ENCODE measurements around the gene GJB4.
"Not testable (repeated sequence)": the region's sequence is repeated elsewhere in the genome, so short reads cannot be mapped to it uniquely, and the experiment has no call there.

Gene GJB4

DNA sequence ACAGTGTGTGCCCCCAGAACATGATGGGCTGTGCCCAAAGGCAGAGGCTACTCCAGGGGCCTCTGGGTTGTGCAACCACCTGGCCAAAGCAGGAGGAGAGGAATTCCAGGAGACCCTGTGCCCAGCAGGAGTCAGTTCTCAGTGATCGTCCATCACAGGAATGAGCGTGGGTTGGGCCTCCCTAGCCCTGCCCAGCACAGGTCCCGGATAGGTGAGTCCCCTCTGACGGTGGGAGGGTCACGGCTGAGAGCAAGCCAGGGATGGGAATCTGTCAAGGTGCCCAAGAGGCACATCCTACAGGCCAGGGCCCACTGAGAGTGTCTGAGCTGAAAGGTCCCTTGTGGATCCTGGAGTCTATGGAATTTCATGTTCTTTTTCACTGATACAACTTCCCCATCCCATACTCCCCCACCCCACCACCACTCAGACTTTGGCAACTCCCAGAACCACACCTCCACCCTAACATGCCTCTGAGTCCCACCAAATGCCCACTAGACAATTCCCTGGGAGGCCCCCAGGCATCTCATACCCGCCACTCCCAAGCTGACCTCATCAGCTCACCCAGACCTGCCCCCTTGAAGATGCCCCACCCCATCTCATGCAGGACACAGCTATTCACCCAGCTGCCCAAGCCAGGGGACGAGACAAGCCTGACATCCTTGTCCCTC lies 3.1 kb downstream of the GJB4 start:
- TF ChIP-seq, protein P1, sequence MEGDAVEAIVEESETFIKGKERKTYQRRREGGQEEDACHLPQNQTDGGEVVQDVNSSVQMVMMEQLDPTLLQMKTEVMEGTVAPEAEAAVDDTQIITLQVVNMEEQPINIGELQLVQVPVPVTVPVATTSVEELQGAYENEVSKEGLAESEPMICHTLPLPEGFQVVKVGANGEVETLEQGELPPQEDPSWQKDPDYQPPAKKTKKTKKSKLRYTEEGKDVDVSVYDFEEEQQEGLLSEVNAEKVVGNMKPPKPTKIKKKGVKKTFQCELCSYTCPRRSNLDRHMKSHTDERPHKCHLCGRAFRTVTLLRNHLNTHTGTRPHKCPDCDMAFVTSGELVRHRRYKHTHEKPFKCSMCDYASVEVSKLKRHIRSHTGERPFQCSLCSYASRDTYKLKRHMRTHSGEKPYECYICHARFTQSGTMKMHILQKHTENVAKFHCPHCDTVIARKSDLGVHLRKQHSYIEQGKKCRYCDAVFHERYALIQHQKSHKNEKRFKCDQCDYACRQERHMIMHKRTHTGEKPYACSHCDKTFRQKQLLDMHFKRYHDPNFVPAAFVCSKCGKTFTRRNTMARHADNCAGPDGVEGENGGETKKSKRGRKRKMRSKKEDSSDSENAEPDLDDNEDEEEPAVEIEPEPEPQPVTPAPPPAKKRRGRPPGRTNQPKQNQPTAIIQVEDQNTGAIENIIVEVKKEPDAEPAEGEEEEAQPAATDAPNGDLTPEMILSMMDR (IDR thresholded peaks at IDR 0.05; ENCODE audit: insufficient read depth, low read depth, low read length, missing control alignments) = no peak
- no peak overlapping the region for H3K4me3 ChIP-seq (ENCODE audit: low read depth, low read length)
- no peak for DNase-seq (ENCODE audit: low read depth)

DNA sequence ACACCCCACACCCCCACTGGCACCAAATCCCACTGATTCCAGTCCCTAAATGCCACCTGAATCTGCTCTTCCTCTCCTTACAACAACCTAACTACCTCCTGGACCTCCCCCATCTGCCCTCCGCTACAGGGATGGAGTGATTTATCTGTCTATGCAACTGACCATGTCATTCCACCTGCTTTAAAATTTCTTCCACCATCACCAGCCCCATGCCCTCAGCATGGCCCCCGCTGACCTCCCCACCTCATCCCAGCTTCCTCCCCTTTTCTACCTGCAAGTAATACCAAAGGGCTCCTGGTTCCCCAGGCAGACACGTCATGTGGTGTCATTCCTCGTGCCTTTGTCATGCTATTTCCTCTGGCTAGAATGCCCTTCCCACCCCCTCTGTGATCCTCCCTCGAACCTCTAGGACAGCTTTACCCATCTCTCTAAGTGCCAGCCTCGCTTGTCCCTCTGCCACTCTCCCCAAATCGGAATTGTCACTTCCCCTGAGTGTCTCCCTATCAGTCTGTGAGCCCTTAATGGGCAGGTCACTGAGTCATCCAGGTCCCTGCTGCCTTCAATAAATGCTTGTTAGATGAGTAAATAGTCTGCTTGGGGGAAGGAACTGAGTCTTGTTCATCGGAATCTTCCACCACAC lies 3.7 kb downstream of the GJB4 start:
- no peak for DNase-seq (ENCODE audit: low read depth)
- TF ChIP-seq, protein P1 (IDR thresholded peaks at IDR 0.05; ENCODE audit: insufficient read depth, low read depth, low read length, missing control alignments) = no peak

DNA sequence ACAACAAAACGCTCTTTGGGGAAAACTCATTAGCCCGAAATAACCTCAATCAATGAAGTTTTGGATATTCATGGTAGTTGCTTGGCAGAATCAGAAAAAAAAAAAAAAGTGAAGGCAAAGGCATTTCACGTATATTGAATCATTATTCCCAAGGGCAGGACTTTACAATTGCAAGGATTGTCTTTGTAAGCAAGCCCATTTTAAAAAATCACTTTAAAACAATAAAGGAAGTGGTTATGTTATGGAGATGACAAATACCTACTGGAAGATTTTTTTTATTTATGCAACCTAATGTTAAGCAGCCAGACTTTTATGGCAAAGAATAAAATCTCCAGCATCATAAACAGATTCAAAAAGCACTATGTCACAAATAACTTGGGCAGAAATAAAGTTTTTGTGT lies 9.3 kb downstream of the GJB4 start:
- no peak overlapping the region for H3K4me3 ChIP-seq (ENCODE audit: low read depth, low read length)
- DNase-seq (ENCODE audit: low read depth) = no peak
- TF ChIP-seq, protein P1 (IDR thresholded peaks at IDR 0.05; ENCODE audit: insufficient read depth, low read depth, low read length, missing control alignments) = no peak

More for the DNA sequence above, 3.7 kb downstream of the GJB4 start:
- no peak overlapping the region for H3K4me3 ChIP-seq (ENCODE audit: low read depth, low read length)

DNA sequence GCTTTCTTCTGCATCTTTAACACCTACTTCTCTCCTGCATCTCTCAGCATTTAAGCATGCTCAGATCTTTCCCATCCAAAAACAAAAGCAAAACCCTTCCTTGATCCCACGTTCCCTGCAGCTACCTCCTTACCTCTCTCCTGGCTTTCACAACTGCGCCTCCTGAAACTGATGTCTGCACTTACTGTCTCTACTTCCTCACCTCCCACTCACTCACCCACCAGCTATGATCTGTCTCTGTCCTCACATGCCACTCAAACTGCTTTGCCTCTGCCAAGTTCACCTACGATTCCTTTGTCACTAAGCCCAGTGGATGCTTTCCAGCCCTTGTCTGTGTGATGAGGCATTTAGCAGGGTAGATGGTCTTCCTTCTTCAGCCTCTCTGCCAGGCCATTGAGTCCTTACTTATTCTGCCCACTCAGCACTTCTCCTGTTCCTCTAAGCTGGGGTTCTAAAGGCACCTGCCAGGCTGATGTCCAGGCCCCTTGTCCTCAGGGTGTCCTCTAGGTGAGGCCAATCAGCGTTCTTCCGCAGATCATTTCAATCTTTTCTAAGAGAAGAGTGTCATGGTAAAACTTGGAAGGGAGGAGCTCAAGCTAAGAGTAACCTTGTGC lies 11.5 kb downstream of the GJB4 start:
- no peak for DNase-seq (ENCODE audit: low read depth)
- TF ChIP-seq, protein P1 (IDR thresholded peaks at IDR 0.05; ENCODE audit: insufficient read depth, low read depth, low read length, missing control alignments) = no peak
- no peak overlapping the region for H3K4me3 ChIP-seq (ENCODE audit: low read depth, low read length)

DNA sequence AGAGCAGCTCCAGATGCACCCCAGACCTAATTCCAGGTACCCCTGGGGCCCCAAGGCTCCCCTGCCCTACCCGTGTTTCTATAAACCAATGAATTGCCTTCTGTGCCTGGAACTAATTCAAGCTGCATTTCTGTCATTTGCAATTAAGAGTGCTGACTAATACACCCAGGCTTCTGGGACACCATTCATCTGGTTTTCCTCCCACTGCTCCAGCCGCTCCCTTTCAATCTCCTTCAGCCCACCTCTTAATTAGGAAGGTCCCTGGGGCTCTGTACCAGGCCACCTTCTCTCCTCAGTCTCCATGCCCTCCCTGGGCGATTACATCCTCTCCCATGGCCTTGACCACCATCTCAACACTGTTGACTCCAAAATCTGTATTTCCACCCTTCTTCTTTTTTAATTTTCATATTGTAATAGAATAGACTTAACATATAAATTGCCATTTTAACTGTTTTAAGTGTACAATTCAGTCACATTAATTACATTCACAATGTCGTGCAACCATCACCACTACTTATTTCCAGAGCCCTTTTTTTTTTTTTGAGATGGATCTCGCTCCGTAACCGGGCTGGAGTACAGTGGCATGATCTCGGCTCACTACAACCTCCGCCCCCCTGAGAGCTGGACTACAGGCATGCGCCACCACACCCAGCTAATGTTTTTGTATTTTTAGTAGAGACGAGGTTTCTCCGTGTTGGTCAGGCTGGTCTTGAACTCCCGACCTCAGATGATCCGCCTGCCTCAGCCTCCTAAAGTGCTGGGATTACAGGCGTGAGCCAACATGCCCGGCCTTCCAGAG lies 12.2 kb downstream of the GJB4 start:
- no peak overlapping the region for H3K4me3 ChIP-seq (ENCODE audit: low read depth, low read length)
- DNase-seq (ENCODE audit: low read depth) = no peak
- TF ChIP-seq, protein P1 (IDR thresholded peaks at IDR 0.05; ENCODE audit: insufficient read depth, low read depth, low read length, missing control alignments) = no peak

DNA sequence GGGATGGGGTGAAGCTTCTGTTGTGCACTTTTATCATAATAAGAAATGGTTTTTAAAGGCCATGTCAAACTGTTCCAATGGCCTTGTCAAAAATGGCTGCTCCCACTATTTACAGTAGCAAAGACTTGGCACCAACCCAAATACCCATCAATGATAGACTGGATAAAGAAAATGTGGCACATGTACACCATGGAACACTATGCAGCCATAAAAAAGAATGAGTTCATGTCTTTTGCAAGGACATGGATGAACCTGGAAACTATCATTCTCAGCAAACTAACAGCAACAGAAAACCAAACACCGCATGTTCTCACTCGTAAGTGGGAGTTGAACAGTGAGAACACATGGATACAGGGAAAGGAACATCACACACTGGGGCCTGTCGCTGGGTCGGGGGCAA lies 13.6 kb downstream of the GJB4 start:
- H3K4me3 ChIP-seq (ENCODE audit: low read depth, low read length); DNase-seq (ENCODE audit: low read depth): not testable (repeated sequence)

DNA sequence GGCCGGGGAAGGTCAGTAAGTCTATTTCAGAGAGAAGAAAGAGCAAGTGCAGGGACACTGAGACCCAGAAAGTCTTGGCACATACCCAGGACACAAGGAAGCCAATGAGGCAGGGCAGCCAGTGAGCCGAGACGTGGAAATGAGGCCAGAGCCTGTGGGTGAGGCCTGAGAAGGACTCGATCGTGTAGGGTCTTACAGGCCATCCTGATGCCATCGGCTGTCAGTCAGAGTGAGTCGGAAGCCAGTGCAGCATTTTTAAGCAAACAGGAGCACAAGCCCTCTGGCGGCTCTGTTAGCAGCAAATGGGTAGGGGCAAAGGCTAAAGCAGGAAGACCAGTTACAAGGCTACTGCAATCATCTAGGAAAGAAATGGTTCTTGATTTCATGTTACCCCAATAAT lies 15.4 kb downstream of the GJB4 start:
- TF ChIP-seq, protein P1 (IDR thresholded peaks at IDR 0.05; ENCODE audit: insufficient read depth, low read depth, low read length, missing control alignments) = no peak
- no peak for DNase-seq (ENCODE audit: low read depth)

More for the DNA sequence above, 15.4 kb downstream of the GJB4 start:
- no peak overlapping the region for H3K4me3 ChIP-seq (ENCODE audit: low read depth, low read length)

Measured in GM12865 (cell line).